HG03520 (cell line): ENCODE data around the gene DCTN1.
"Not testable (repeated sequence)": the region's sequence is repeated elsewhere in the genome, so short reads cannot be mapped to it uniquely, and the experiment has no call there.

Experiments
- ATAC-seq: cut with Tn5 transposase; IDR thresholded peaks from one replicate; pipeline ENCODE4 v1.9.1; 2021; ENCODE audit warnings: mild to moderate bottlenecking, moderate library complexity; ENCODE audit not compliant: unreplicated experiment

The DCTN1 gene

GRCh38 chr2:74372674-74373073 lies 7.4 kb downstream of the DCTN1 start:
- no peak for ATAC-seq

GRCh38 chr2:74371421-74371820 lies 8.7 kb downstream of the DCTN1 start:
- no peak for ATAC-seq

- no peak for ATAC-seq
Observed at GRCh38 chr2:74369976-74370375, 10.1 kb downstream of the DCTN1 start.

- no peak for ATAC-seq
Observed at GRCh38 chr2:74368499-74368898, 11.6 kb downstream of the DCTN1 start.

GRCh38 chr2:74367789-74368188 lies 12.3 kb downstream of the DCTN1 start:
- ATAC-seq, result no peak

- ATAC-seq, result no peak
Observed at GRCh38 chr2:74366036-74366435, 14.1 kb downstream of the DCTN1 start.

- no peak for ATAC-seq
Observed at GRCh38 chr2:74364533-74365505, 15.3 kb downstream of the DCTN1 start.

- ATAC-seq, result no peak
Observed at GRCh38 chr2:74361327-74361726, 18.8 kb downstream of the DCTN1 start.

GRCh38 chr2:74357627-74358026 lies 22.5 kb downstream of the DCTN1 start:
- ATAC-seq, result no peak

GRCh38 chr2:74349889-74350288 lies 30.2 kb downstream of the DCTN1 start:
- ATAC-seq, result no peak

GRCh38 chr2:74347742-74348141 lies 32.4 kb downstream of the DCTN1 start:
- ATAC-seq, result no peak

GRCh38 chr2:74347303-74347702 lies 32.8 kb downstream of the DCTN1 start:
- no peak for ATAC-seq

- ATAC-seq, result no peak
Observed at GRCh38 chr2:74345272-74345943, 34.7 kb downstream of the DCTN1 start.

- no peak for ATAC-seq
Observed at GRCh38 chr2:74343316-74343715, 36.8 kb downstream of the DCTN1 start, which contains the start of gene SLC4A5. SLC4A5 (minus strand) TSS chr2:74343416; CDS start chr2:74315023, 28,393 bp downstream.

- ATAC-seq, result not testable (repeated sequence)
Observed at GRCh38 chr2:74336227-74336626, 43.9 kb downstream of the DCTN1 start.

- no peak for ATAC-seq
Observed at GRCh38 chr2:74334931-74335333, 45.2 kb downstream of the DCTN1 start.

- ATAC-seq, result no peak
Observed at GRCh38 chr2:74333896-74334586, 46.1 kb downstream of the DCTN1 start.

- no peak for ATAC-seq
Observed at GRCh38 chr2:74333175-74333574, 46.9 kb downstream of the DCTN1 start.

- no peak for ATAC-seq
Observed at GRCh38 chr2:74332550-74333174, 47.4 kb downstream of the DCTN1 start.

- no peak for ATAC-seq
Observed at GRCh38 chr2:74328573-74328972, 51.5 kb downstream of the DCTN1 start.

- no peak for ATAC-seq
Observed at GRCh38 chr2:74328074-74328473, 52.0 kb downstream of the DCTN1 start.
